ENCODE measurements around the gene GPR62. TPM values are rescaled to one million over a fixed set of nuclear protein-coding genes. Genes with fewer than 3 reads are reported as not detected.

GPR62 gene
- total and polyA plus RNA-seq, 9 of the 15 experiments (the other 6 are each of a cell fraction or from before 2014, with no cell fraction given): not detected

DNA sequence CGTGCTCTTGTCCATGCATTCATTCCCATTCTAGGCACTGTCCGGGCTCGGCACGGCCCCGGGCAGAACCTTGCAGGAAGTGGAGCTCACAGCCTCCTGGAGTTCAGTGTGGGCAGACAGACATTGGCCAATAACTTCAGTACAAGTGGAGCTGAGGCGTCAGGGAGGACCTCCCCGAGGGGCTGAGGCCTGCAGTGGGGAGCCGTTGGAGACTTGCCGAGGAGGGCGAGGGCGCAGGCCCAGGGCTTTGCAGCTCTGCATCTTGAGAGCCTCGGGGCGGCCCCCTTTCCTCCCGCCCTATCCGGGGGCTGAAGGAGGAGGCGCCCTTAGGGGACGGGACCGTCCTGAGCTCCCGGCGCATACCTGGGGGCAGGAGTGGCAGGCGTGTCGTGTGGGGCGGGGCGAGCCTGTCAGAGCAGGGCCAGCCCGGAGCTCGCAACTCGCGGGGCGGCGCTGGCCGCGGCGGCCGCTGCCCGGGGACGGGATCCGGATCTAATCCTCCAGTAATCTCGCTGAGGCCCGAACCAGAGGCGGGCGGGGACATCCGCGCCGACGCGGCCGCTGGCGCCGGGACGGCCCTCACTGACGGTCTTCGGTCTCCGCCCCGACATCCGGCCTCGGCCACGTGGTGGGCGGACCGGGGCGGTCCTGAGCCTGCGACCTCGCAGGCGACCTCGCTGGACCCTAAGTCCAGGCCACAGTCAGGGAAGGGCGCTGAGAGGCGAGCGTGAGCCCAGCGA, 27.8 kb downstream of the GPR62 start, which contains the start of gene ACY1 (continued):
- TF ChIP-seq SUPT5H (IDR thresholded peaks at IDR 0.05) (no peak), TCF3 (CRISPR knock-in tag; IDR thresholded peaks at IDR 0.05) (peak; percentile 45; the same call in 1 of the 2 replicates), HNRNPUL1 (IDR thresholded peaks at IDR 0.05; ENCODE audit: low read length) (no peak), HIVEP1 (CRISPR knock-in tag; IDR thresholded peaks at IDR 0.05) (no peak), ZNF551 (CRISPR knock-in tag; IDR thresholded peaks at IDR 0.05) (no peak), HLTF (IDR thresholded peaks at IDR 0.05) (no peak), TEAD4 (IDR thresholded peaks at IDR 0.05; ENCODE audit: low read length) (no peak), TEAD4 (CRISPR knock-in tag; IDR thresholded peaks at IDR 0.05; ENCODE audit: borderline replicate concordance) (no peak), SMARCC2 (IDR thresholded peaks at IDR 0.05; ENCODE audit: low read depth) (no peak), NR1H2 (CRISPR knock-in tag; IDR thresholded peaks at IDR 0.05) (no peak), TBP (optimal IDR thresholded peaks at IDR 0.05; ENCODE audit: low read depth, low read length) (peak; percentile 87), BRCA1 (IDR thresholded peaks at IDR 0.05) (no peak), BRCA1 (CRISPR knock-in tag; IDR thresholded peaks at IDR 0.05) (0 out of 2 replicates have a peak, but pooled peaks have one; percentile 69), ZNF561 (CRISPR knock-in tag; conservative IDR thresholded peaks at IDR 0.05) (no peak), ZNF436 (CRISPR knock-in tag; IDR thresholded peaks at IDR 0.05) (no peak), GABPB1 (CRISPR knock-in tag; IDR thresholded peaks at IDR 0.05) (peak; percentile 60), ZEB2 (IDR thresholded peaks at IDR 0.05) (no peak; the same call in 1 of the 2 replicates), CHD1 (IDR thresholded peaks at IDR 0.05; ENCODE audit: low read length) (no peak), ZNF696 (CRISPR knock-in tag; conservative IDR thresholded peaks at IDR 0.05) (no peak), GTF2E2 (tag; IDR thresholded peaks at IDR 0.05) (peak; percentile 70; the same call in 1 of the 2 replicates), SLC30A9 (CRISPR knock-in tag; IDR thresholded peaks at IDR 0.05) (no peak), CXXC5 (CRISPR knock-in tag; IDR thresholded peaks at IDR 0.05) (peak; percentile 87), MYC (IDR thresholded peaks at IDR 0.05; ENCODE audit: low read depth, low read length) (peak; percentile 98), MYC (CRISPR knock-in tag; IDR thresholded peaks at IDR 0.05; ENCODE audit: borderline replicate concordance, low read depth) (no peak)
- TF ChIP-seq, protein P1, sequence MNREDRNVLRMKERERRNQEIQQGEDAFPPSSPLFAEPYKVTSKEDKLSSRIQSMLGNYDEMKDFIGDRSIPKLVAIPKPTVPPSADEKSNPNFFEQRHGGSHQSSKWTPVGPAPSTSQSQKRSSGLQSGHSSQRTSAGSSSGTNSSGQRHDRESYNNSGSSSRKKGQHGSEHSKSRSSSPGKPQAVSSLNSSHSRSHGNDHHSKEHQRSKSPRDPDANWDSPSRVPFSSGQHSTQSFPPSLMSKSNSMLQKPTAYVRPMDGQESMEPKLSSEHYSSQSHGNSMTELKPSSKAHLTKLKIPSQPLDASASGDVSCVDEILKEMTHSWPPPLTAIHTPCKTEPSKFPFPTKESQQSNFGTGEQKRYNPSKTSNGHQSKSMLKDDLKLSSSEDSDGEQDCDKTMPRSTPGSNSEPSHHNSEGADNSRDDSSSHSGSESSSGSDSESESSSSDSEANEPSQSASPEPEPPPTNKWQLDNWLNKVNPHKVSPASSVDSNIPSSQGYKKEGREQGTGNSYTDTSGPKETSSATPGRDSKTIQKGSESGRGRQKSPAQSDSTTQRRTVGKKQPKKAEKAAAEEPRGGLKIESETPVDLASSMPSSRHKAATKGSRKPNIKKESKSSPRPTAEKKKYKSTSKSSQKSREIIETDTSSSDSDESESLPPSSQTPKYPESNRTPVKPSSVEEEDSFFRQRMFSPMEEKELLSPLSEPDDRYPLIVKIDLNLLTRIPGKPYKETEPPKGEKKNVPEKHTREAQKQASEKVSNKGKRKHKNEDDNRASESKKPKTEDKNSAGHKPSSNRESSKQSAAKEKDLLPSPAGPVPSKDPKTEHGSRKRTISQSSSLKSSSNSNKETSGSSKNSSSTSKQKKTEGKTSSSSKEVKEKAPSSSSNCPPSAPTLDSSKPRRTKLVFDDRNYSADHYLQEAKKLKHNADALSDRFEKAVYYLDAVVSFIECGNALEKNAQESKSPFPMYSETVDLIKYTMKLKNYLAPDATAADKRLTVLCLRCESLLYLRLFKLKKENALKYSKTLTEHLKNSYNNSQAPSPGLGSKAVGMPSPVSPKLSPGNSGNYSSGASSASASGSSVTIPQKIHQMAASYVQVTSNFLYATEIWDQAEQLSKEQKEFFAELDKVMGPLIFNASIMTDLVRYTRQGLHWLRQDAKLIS (CRISPR knock-in tag; IDR thresholded peaks at IDR 0.05): no peak
- TF ChIP-seq, protein P2, sequence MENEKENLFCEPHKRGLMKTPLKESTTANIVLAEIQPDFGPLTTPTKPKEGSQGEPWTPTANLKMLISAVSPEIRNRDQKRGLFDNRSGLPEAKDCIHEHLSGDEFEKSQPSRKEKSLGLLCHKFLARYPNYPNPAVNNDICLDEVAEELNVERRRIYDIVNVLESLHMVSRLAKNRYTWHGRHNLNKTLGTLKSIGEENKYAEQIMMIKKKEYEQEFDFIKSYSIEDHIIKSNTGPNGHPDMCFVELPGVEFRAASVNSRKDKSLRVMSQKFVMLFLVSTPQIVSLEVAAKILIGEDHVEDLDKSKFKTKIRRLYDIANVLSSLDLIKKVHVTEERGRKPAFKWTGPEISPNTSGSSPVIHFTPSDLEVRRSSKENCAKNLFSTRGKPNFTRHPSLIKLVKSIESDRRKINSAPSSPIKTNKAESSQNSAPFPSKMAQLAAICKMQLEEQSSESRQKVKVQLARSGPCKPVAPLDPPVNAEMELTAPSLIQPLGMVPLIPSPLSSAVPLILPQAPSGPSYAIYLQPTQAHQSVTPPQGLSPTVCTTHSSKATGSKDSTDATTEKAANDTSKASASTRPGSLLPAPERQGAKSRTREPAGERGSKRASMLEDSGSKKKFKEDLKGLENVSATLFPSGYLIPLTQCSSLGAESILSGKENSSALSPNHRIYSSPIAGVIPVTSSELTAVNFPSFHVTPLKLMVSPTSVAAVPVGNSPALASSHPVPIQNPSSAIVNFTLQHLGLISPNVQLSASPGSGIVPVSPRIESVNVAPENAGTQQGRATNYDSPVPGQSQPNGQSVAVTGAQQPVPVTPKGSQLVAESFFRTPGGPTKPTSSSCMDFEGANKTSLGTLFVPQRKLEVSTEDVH (IDR thresholded peaks at IDR 0.05; ENCODE audit: low read depth, partially characterized antibody): no peak

Data from K562 (cell line).